Skeletal muscle tissue (tissue), 4 donors: ENCODE data around the gene HAGHL. TPM values are rescaled to one million over a fixed set of nuclear protein-coding genes. Genes with fewer than 3 reads are reported as not detected.
A peak's percentile ranks its signal among the peaks of the same experiment; 100 is the strongest.

ENCODE experiments used
- H3K27ac ChIP-seq: one replicate; pipeline ENCODE4 v1.7.0; 2013; ENCODE audit warnings: mild to moderate bottlenecking, low read depth, low read length, inconsistent platforms
- H3K27me3 ChIP-seq, 3 donors: one replicate each; pipeline ENCODE4 v1.7.0; 2013; ENCODE audit warnings: low read length in 3 of 3; ENCODE audit not compliant: control insufficient read depth in 3 of 3, insufficient read depth in 3 of 3
- H3K36me3 ChIP-seq, 3 donors: one replicate each; pipeline ENCODE4 v1.7.0; 2013; ENCODE audit warnings: low read length in 3 of 3; ENCODE audit not compliant: control insufficient read depth in 3 of 3, insufficient read depth in 3 of 3
- H3K4me1 ChIP-seq, 3 donors: one replicate each; pipeline ENCODE4 v1.7.0; 2013; ENCODE audit warnings: low read length in 3 of 3, mild to moderate bottlenecking in 3 of 3; ENCODE audit not compliant: control insufficient read depth in 3 of 3, insufficient read depth in 3 of 3
- H3K4me3 ChIP-seq, 3 donors: one replicate each; pipeline ENCODE4 v1.7.0; 2013; ENCODE audit warnings: low read length in 3 of 3
- H3K9ac ChIP-seq, 3 donors: one replicate each; pipeline ENCODE4 v1.7.0; 2013; ENCODE audit warnings: low read length in 3 of 3, mild to moderate bottlenecking in 3 of 3, moderate library complexity in 2 of 3, low read depth in 1 of 3
- H3K9me3 ChIP-seq, 3 donors: one replicate each; pipeline ENCODE4 v1.7.0; 2013; ENCODE audit warnings: low read length in 3 of 3; ENCODE audit not compliant: control insufficient read depth in 3 of 3
- total RNA-seq: library from RNA; depleted of rRNA; stranded (reverse); fragments of >200 nt; gene quantifications from one replicate; pipeline ENCODE4 v1.2.3, GENCODE V29; 2014
- donor health status: Osteomylitis.

The HAGHL gene
- total RNA-seq, 1 donor from 2014 or later, result 1.0 TPM

DNA sequence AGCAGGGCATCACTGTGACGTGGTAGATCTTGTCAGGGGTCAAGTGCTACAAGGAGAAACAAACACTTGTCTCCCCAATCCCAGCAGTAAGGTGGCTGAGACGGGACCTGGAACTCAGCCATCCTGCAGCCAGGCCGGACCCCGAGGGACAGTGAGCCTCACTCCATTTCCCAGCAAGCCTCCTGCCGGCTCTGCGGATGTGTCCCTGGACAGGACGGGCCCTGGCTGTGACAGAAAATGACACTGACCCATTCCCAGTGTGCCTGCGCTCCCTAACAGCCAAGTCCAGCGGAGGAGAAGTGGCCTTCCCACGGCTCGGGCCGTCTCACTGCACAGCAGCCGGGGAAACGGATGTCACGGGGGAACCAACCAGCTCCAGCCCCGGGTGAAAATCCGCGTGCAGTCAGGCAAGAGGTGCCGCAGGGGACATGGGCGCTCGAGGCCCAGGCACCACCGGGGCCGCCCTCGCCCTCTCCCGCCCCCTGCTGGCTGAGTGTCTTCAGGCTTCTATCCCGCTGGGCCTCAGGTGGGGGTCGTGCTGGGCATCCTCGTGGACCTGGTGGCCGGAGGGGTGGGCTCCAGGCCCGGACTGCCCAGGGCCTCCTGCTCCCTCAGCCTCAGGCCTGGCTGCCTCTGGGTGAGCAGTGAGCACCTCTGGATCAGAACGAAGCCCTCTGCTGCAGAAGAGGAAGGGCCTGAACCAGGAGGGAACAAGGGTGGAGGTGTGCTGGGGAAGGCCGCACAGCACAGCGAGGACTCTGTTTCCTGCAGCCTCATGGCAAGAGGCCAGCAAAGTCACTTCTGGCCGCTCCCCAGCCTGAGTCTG lies 6.7 kb downstream of the HAGHL start:
- Histone ChIP-seq H3K27ac (no peak overlapping the region), H3K4me1 (peaks cover under 1 to 1% (median under 1%) of the 10 kb centered on the region in 3 donors), H3K27me3 (peaks cover 0 to 7% (median 0%) of the 10 kb centered on the region in 3 donors), H3K36me3 (peaks cover 57 to 58% (median 57%) of the 10 kb centered on the region in 3 donors), H3K9ac (no peak overlapping the region), H3K9me3 (no peaks in the 10 kb centered on the region), H3K4me3 (no peak overlapping the region)

DNA sequence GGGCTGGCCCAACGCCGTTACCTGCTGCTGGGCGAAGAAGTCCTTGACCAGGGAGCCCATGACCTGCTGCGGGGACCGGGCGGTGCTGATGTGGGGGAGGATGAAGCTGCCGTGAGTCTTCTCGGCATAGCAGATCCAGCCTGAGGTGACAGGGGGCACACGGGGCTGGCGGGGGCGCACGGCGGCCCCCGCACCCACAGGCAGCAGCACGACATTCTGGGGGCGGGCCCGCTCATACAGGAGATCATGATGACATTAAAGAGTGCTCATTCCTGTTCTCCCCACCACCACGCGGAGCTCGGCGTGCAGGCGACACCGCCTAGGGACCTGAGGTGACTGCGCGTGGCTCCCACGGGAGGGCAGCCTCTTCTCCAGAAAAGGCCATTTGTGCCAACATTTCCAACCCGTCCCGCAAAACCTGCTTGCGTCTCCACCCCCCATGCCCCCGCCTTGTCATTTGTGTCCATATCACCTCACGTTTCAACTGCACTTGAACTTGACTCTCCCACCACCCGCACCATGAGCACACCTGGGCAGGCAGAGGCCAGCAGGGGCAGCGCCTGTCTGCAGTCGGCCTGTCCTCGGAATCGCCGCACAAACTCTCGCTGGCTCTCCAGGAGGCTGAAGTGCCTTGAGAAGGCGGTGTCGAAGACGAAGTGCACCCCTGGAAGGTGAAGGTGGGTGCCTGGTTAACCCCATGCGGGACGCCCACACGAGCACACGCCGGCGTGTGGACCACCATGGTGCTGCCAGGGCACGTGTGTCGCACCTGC lies 7.5 kb downstream of the HAGHL start:
- no peak overlapping the region for H3K4me3 ChIP-seq

DNA sequence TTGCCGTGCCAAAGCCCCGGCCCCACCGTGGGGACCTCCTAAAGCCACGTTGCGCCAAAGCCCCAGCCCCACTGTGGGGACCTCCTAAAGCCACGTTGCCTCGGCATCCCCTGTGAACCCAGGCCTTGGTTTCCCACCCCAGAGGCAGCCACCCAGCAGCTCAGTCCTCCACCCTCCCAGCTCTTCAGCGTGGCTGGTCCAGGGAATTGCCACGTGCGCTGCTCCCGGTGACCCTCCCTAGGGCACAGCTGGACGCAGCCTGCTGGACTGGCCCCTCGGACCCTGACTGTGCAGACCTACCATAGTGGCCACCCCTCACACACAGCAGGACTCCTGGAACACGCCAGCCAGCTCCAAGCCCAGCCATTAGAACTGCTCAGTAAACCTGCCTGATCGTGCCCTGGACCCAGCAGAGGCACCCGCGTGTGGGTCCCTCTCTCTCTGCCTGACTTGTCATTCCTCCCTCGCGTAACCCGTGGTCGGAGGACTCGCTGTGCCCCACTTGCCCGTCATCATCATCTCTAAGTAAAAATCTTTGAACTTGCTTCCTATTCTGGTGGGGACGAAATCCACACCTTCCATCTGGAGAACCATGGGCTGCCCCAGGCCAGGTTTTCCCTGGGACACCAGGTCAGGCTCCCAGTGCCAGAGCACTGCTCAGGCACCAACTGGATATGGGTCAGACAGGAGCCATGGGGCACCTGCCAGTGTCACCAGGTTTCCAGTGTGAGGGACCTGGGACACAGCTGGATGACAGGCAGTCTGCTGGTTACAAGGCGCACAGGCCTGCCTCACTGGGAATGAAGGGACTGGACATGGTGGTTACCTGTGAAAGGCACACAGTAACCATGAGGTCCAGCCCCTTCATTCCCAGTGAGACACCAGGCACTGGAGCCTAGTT lies 8.3 kb downstream of the HAGHL start:
- peaks cover 8 to 9% (median 9%) of the 10 kb centered on the region in 3 donors for H3K4me1 ChIP-seq
- no peak overlapping the region for H3K27ac ChIP-seq
- peaks cover 58 to 61% (median 60%) of the 10 kb centered on the region in 3 donors for H3K36me3 ChIP-seq
- H3K9ac ChIP-seq, result no peak overlapping the region
- H3K4me3 ChIP-seq, result no peak overlapping the region
- no peaks in the 10 kb centered on the region for H3K27me3 ChIP-seq
- H3K9me3 ChIP-seq, result no peaks in the 10 kb centered on the region

More for the DNA sequence above, 7.5 kb downstream of the HAGHL start:
- H3K9me3 ChIP-seq, result no peaks in the 10 kb centered on the region
- H3K4me1 ChIP-seq, result peaks cover 0 to 1% (median under 1%) of the 10 kb centered on the region in 3 donors
- H3K9ac ChIP-seq, result no peak overlapping the region
- peaks cover 58 to 60% (median 59%) of the 10 kb centered on the region in 3 donors for H3K36me3 ChIP-seq
- H3K27ac ChIP-seq, result no peak overlapping the region
- H3K27me3 ChIP-seq, result peaks cover 0 to under 1% (median 0%) of the 10 kb centered on the region in 3 donors

DNA sequence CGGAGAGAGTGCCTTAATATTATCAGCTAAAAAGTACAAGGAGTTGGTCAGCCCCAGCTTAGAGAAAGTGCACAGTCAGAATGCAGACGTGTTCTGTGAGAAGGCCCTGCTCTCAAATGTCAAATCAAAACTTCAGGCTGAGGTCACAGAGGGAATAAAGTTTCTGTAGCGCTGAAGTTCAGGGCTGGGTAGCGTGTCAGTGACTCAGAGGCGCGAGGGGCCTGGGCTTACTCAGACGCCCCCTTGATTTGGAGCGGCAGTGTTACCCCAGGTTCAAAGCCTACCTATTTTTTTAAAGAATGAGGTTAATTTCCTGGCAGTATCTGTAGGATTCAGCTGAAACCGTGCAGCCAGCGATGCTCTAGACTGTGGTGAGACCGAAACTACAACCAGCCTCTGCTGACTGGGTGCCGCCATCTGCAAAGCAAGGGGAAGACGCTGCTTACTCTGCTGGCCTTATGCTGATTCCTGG lies 9.1 kb downstream of the HAGHL start:
- no peak overlapping the region for H3K4me3 ChIP-seq
- no peaks in the 10 kb centered on the region for H3K27me3 ChIP-seq
- peaks cover 10 to 12% (median 10%) of the 10 kb centered on the region in 3 donors for H3K4me1 ChIP-seq
- H3K9ac ChIP-seq, result no peak overlapping the region
- no peaks in the 10 kb centered on the region for H3K9me3 ChIP-seq
- no peak overlapping the region for H3K27ac ChIP-seq
- peaks cover 58 to 61% (median 59%) of the 10 kb centered on the region in 3 donors for H3K36me3 ChIP-seq

DNA sequence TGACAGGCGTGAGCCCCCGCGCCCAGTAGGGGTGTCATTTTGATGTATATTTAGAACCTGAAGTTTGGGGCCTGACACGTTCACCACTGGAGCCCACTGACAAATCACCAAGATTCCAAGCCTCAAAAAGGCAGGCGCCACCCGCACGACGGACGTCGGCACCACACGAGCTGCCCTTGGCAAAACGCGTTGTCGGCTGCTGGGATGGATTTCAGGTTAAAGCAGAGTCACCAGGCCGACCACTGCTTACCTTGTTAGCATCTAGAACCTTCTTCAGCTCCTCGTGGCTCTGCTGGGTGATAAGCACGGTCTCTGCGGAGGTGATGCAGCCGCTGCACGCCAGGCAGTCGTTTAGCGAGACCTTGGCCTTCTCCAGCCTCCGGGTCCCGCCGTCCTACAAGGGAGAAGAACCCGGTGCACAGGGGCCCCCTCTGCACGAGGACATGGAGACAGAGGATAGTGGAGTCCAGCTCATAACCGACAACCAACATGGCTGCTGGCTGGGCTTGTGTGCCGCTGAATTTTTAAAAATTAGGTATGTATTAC lies 10.1 kb downstream of the HAGHL start:
- H3K4me3 ChIP-seq, result no peak overlapping the region
- H3K27me3 ChIP-seq, result peaks cover 0 to under 1% (median 0%) of the 10 kb centered on the region in 3 donors
- peaks cover 53 to 58% (median 55%) of the 10 kb centered on the region in 3 donors for H3K36me3 ChIP-seq
- no peaks in the 10 kb centered on the region for H3K9me3 ChIP-seq
- no peak overlapping the region for H3K27ac ChIP-seq
- peaks cover 13 to 16% (median 14%) of the 10 kb centered on the region in 3 donors for H3K4me1 ChIP-seq
- no peak overlapping the region for H3K9ac ChIP-seq

DNA sequence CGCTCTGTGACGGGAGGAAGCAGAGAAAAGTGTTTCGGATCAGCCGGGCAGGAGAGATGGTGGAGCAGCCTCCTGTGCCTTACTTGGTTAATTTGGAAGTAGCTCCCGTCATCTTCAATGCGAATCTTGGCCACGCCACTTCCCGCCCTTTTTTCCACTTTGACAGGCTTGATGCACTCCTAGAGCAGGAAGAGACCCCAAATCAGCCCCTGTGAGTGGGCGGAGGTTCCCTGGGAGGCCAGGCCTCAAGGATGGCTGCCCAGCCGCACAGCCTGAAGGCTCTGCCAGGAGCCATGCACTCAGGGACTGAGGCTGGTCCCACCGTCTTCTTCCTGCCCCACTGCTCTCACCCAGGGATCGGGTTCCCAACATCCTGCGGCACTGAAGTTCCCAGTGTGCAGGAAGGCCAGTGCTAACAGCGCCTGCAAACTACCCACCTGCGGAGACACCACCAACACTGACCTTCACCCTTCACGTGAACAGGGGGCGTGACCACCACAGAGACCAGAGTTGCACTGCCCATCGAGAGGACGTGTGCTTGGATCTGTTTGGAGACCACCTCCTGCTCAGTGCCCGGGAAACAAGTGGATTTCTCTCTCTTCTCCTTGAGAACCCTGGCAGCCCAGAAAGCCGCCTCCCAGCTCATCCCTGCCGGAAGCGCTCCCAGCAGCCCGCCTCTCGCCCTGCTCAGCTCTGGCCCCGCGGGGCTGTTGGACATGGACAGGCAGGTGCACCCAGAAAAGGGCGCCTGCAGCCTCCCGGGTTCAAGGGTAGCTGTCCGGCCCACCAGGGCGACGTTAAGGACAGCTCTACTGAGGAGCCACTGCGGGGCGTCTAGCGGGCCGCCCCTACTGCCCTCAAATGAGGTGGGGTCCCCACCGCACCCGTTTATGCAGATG lies 12.9 kb downstream of the HAGHL start:
- Histone ChIP-seq H3K4me3 (peak overlapping the region; percentile 72 to 86 (median 81)), H3K4me1 (peaks cover 13 to 16% (median 14%) of the 10 kb centered on the region in 3 donors), H3K9ac (peak overlapping the region; percentile 83 to 92 (median 88)), H3K36me3 (peaks cover 31 to 33% (median 33%) of the 10 kb centered on the region in 3 donors), H3K27ac (no peak overlapping the region), H3K27me3 (peaks cover 0 to 15% (median 4%) of the 10 kb centered on the region in 3 donors), H3K9me3 (no peaks in the 10 kb centered on the region)

DNA sequence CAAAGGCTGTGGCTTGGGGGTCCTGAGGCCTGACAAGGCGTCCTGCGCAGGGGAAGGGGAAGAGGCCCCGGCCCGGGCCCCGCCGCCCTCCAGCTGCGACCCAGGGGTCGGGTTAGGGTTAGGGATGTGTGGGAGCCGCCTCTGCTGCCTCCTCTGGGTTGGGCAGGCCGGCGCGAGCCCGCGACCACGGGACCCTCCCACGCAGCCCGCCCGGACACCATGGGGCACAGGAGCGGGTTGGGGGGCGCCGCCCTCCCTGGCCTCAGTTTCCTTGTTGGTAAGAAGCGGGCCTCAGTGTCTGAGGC lies 13.5 kb downstream of the HAGHL start:
- H3K27ac ChIP-seq, result peak overlapping the region; percentile 47

DNA sequence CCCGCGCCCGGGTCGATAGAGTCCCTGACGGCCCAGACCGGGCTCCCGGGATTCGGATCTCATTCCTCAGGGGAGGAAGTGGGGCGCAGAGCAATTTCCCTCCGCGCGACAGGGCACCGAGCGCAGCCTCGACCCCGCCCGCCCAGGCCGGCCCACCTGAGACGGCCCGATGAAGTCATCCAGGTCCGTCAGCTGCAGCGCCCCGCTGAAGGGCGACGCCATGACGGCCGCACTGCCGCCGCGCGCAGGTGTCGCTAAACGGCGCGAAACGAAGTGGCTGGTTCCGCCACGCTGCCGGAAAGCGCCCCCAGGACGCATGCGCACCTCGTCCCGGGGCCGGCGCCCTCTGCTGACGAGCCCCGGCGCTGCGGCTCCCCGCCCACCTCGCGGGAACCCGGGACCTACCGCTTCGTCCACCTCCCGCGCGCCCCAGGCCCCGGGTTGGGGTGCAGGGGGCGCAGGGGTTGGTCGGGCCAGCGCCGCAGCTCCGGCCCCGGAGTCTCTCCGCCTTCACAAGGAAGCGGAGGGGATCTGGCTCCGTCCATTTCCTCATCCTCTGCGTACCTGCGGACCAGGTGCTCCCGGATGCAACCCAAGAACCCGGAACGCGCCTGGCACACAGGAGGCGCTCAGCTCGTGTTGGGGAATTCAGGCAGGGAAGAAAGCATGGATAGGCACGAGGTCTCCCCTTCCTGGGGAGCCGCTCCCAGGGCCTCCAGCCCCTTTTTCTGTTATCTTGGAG lies 14.0 kb downstream of the HAGHL start, which contains the start of gene CIAO3:
TSS of gene CIAO3 (minus strand) at position 234 of the 742 bp plus-strand sequence. CDS start at position 222, 12 bp downstream.
- Histone ChIP-seq H3K36me3 (peaks cover 20 to 24% (median 22%) of the 10 kb centered on the region in 3 donors), H3K4me1 (peaks cover 13 to 16% (median 14%) of the 10 kb centered on the region in 3 donors), H3K9me3 (no peaks in the 10 kb centered on the region), H3K27me3 (peaks cover 0 to 15% (median 4%) of the 10 kb centered on the region in 3 donors), H3K27ac (peak within 1 kb of the TSS; percentile 47), H3K4me3 (peak within 1 kb of the TSS; percentile 72 to 86 (median 81)), H3K9ac (peak within 1 kb of the TSS; percentile 83 to 92 (median 88))

More for the DNA sequence above, 13.5 kb downstream of the HAGHL start:
- peaks cover 0 to 15% (median 4%) of the 10 kb centered on the region in 3 donors for H3K27me3 ChIP-seq
- H3K9ac ChIP-seq, result peak overlapping the region; percentile 83 to 92 (median 88)
- peak overlapping the region; percentile 72 to 86 (median 81) for H3K4me3 ChIP-seq
- peaks cover 13 to 16% (median 14%) of the 10 kb centered on the region in 3 donors for H3K4me1 ChIP-seq
- H3K36me3 ChIP-seq, result peaks cover 25 to 27% (median 27%) of the 10 kb centered on the region in 3 donors
- H3K9me3 ChIP-seq, result no peaks in the 10 kb centered on the region
